HEK293 (cell line): ENCODE measurements around the gene TRAM2.

Source experiments
- CTCF ChIA-PET: fragments of 350-600 bp; formaldehyde crosslinking; extraction: SDS; loops from one replicate; lab custom pipeline; 2021; ENCODE audit warnings: antibody characterized with exemption; lab: Yijun Ruan, JAX
- POLR2A ChIA-PET: fragments of 300-600 bp; formaldehyde crosslinking; extraction: SDS; loops from one replicate; lab custom pipeline; 2020; ENCODE audit warnings: antibody characterized with exemption, inconsistent platforms; lab: Yijun Ruan, JAX
- H3K27ac ChIP-seq: fragments of 200-500 bp; sonication (Bioruptor generic); 2 replicates; pipeline ENCODE4 v1.5.1; 2014; ENCODE audit warnings: low read depth, low read length, control low read depth, inconsistent platforms; ENCODE audit errors: extremely low read depth
- H3K36me3 ChIP-seq, 2 experiments: fragments of 200-500 bp in 1 of 2; sonication (Bioruptor generic) in 1 of 2; 1 replicate in 1 of 2; 2 replicates in 1 of 2; pipeline ENCODE4 v1.5.1; 2014 to 2017; ENCODE audit warnings: inconsistent platforms in 2 of 2, low read length in 2 of 2; ENCODE audit not compliant: control insufficient read depth in 2 of 2, insufficient read depth in 1 of 2
- H3K4me1 ChIP-seq: fragments of 200-500 bp; sonication (Bioruptor generic); 2 replicates; pipeline ENCODE4 v1.5.1; 2014; ENCODE audit warnings: mild to moderate bottlenecking, low read length, inconsistent platforms; ENCODE audit not compliant: control insufficient read depth, insufficient read depth
- H3K4me3 ChIP-seq: 2 replicates; pipeline ENCODE4 v1.5.1; 2011; ENCODE audit warnings: low read depth, mild to moderate bottlenecking, control low read depth, low read length, moderate library complexity
- H3K9me3 ChIP-seq: fragments of 200-500 bp; sonication (Bioruptor generic); 2 replicates; pipeline ENCODE4 v1.5.1; 2014; ENCODE audit warnings: low read depth, low read length, inconsistent platforms; ENCODE audit not compliant: control insufficient read depth, insufficient read depth
- MYNN ChIP-seq: fragments of 450-650 bp; formaldehyde crosslinking; IDR thresholded peaks from 2 replicates; pipeline ENCODE4 v1.5.1; 2016; ENCODE audit warnings: missing biosample characterization, missing genetic modification characterization, borderline replicate concordance
- OSR2 ChIP-seq: fragments of 450-650 bp; formaldehyde crosslinking; IDR thresholded peaks from 2 replicates; pipeline ENCODE4 v1.5.1; 2016; ENCODE audit warnings: missing biosample characterization, missing genetic modification characterization
- SCRT2 ChIP-seq: fragments of 450-650 bp; formaldehyde crosslinking; IDR thresholded peaks from 2 replicates; pipeline ENCODE4 v1.5.1; 2016; ENCODE audit warnings: missing biosample characterization, missing genetic modification characterization
- SETDB1 ChIP-seq: IDR thresholded peaks from one replicate; pipeline ENCODE4 v1.6.1; 2017; ENCODE audit warnings: mild to moderate bottlenecking, low read length, moderate library complexity, mixed read lengths; ENCODE audit not compliant: insufficient read length
- ZBTB6 ChIP-seq: fragments of 450-650 bp; formaldehyde crosslinking; IDR thresholded peaks from 2 replicates; pipeline ENCODE4 v1.5.1; 2017; ENCODE audit warnings: missing biosample characterization, missing genetic modification characterization
- ZNF10 ChIP-seq: fragments of 450-650 bp; formaldehyde crosslinking; IDR thresholded peaks from 2 replicates; pipeline ENCODE4 v1.5.1; 2017; ENCODE audit warnings: missing biosample characterization, missing genetic modification characterization
- ZNF114 ChIP-seq: fragments of 450-650 bp; formaldehyde crosslinking; IDR thresholded peaks from 2 replicates; pipeline ENCODE4 v1.5.0; 2017; ENCODE audit warnings: missing biosample characterization, missing genetic modification characterization
- ZNF121 ChIP-seq: fragments of 450-650 bp; formaldehyde crosslinking; IDR thresholded peaks from 2 replicates; pipeline ENCODE4 v1.5.1; 2016; ENCODE audit warnings: missing biosample characterization, missing genetic modification characterization
- ZNF140 ChIP-seq: fragments of 450-650 bp; formaldehyde crosslinking; IDR thresholded peaks from 2 replicates; pipeline ENCODE4 v1.5.1; 2016; ENCODE audit warnings: missing biosample characterization, missing genetic modification characterization
- ZNF169 ChIP-seq: fragments of 450-650 bp; formaldehyde crosslinking; IDR thresholded peaks from 2 replicates; pipeline ENCODE4 v1.5.1; 2016; ENCODE audit warnings: missing biosample characterization, missing genetic modification characterization
- ZNF221 ChIP-seq: fragments of 450-650 bp; formaldehyde crosslinking; IDR thresholded peaks from 2 replicates; pipeline ENCODE4 v1.5.1; 2017; ENCODE audit warnings: missing biosample characterization, missing genetic modification characterization, borderline replicate concordance
- ZNF223 ChIP-seq: fragments of 450-650 bp; formaldehyde crosslinking; IDR thresholded peaks from 2 replicates; pipeline ENCODE4 v1.5.1; 2016; ENCODE audit warnings: missing biosample characterization, missing genetic modification characterization
- ZNF311 ChIP-seq: fragments of 450-650 bp; formaldehyde crosslinking; IDR thresholded peaks from 2 replicates; pipeline ENCODE4 v1.5.1; 2017; ENCODE audit warnings: missing biosample characterization, missing genetic modification characterization, borderline replicate concordance
- ZNF324 ChIP-seq: fragments of 450-650 bp; formaldehyde crosslinking; IDR thresholded peaks from 2 replicates; pipeline ENCODE4 v1.5.1; 2016; ENCODE audit warnings: missing biosample characterization, missing genetic modification characterization
- ZNF341 ChIP-seq: fragments of 450-650 bp; formaldehyde crosslinking; IDR thresholded peaks from 2 replicates; pipeline ENCODE4; 2016; ENCODE audit warnings: low read depth, missing biosample characterization, missing genetic modification characterization
- ZNF560 ChIP-seq: fragments of 450-650 bp; formaldehyde crosslinking; IDR thresholded peaks from 2 replicates; pipeline ENCODE4 v1.5.1; 2017; ENCODE audit warnings: missing biosample characterization, missing genetic modification characterization, borderline replicate concordance
- ZNF610 ChIP-seq: fragments of 450-650 bp; formaldehyde crosslinking; IDR thresholded peaks from 2 replicates; pipeline ENCODE4 v1.5.1; 2016; ENCODE audit warnings: missing biosample characterization, missing genetic modification characterization, borderline replicate concordance
- ZNF707 ChIP-seq: fragments of 450-650 bp; formaldehyde crosslinking; IDR thresholded peaks from 2 replicates; pipeline ENCODE4 v1.5.1; 2016; ENCODE audit warnings: missing biosample characterization, missing genetic modification characterization
- ZNF791 ChIP-seq: fragments of 450-650 bp; formaldehyde crosslinking; IDR thresholded peaks from 2 replicates; pipeline ENCODE4 v1.5.1; 2016; ENCODE audit warnings: missing biosample characterization, missing genetic modification characterization
- ZNF792 ChIP-seq: fragments of 450-650 bp; formaldehyde crosslinking; IDR thresholded peaks from 2 replicates; pipeline ENCODE4 v1.5.1; 2016; ENCODE audit warnings: missing biosample characterization, missing genetic modification characterization
- ZNF837 ChIP-seq: fragments of 450-650 bp; formaldehyde crosslinking; IDR thresholded peaks from 2 replicates; pipeline ENCODE4 v1.5.1; 2016; ENCODE audit warnings: missing biosample characterization, missing genetic modification characterization
- ZSCAN30 ChIP-seq: fragments of 450-650 bp; IDR thresholded peaks from 2 replicates; pipeline ENCODE4 v1.5.1; 2018; ENCODE audit warnings: missing biosample characterization, mild to moderate bottlenecking, missing genetic modification characterization, moderate library complexity
- TF ChIP-seq, protein P1 (sequence below): fragments of 450-650 bp; formaldehyde crosslinking; IDR thresholded peaks from 2 replicates; pipeline ENCODE4 v1.5.1; 2017; ENCODE audit warnings: missing biosample characterization, missing genetic modification characterization
- TF ChIP-seq, protein P2 (sequence below): sonication (generic); formaldehyde crosslinking; IDR thresholded peaks from 2 replicates; pipeline ENCODE4 v1.8.1; 2022; ENCODE audit warnings: mild to moderate bottlenecking, moderate library complexity, missing genetic modification reagents

The TRAM2 gene

DNA sequence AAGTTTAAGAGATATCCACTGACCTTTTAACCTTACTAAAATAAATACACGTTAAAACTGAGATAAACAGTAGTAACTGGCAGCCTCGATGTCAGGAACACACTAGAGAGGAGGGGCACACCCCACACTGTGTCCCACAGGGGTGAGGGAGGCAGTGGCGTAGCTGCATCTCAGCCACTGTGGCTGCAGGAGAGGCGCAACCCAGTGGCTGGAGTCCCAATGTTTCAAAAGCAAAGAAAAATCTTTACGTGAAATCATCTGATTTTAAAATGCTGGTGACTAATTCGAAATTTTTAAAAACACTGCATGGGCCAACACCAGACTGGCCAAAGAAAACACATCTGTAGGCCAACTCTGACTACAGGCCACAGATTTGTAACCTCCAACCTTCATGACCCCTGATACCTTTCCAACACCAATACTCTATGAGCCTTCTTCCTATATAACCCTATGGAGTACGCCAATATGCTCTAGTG, 54.7 kb downstream of the TRAM2 start:
- TF ChIP-seq ZNF311 (tag by site-specific recombination) (no peak), OSR2 (tag by site-specific recombination) (no peak), ZNF792 (no peak), ZNF341 (tag by site-specific recombination) (no peak), SCRT2 (no peak), ZNF791 (tag by site-specific recombination) (no peak)
- ChIA-PET CTCF (interaction anchor here (0.5 to 1.1 kb wide), 2 partner anchors 130 to 140 kb away, joined by 3 read pairs; no protein-coding TSS in a partner anchor), POLR2A (interaction anchor here (0.8 kb wide), 1 partner anchor 102 kb away, joined by 3 read pairs; the partner anchor contains the start of gene EFHC1)
- no peaks in the 10 kb centered on the region for H3K9me3 ChIP-seq
- H3K4me1 ChIP-seq = peaks cover 21% of the 10 kb centered on the region
- no peak overlapping the region for H3K4me3 ChIP-seq
- H3K36me3 ChIP-seq = no peaks in the 10 kb centered on the region
- no peak overlapping the region for H3K27ac ChIP-seq

- peaks cover 21% of the 10 kb centered on the region for H3K4me1 ChIP-seq
- H3K4me3 ChIP-seq = no peak overlapping the region
- peaks cover 0 to 2% of the 10 kb centered on the region in 2 experiments; a peak in 1 of 3 replicates for H3K36me3 ChIP-seq
- TF ChIP-seq ZNF10 (no peak), ZNF223 (tag by site-specific recombination) (no peak), ZNF169 (no peak), ZNF324 (no peak), ZNF140 (tag by site-specific recombination) (no peak), ZNF221 (no peak), ZNF114 (tag by site-specific recombination) (no peak), ZNF610 (tag by site-specific recombination) (no peak), ZNF707 (no peak), ZNF121 (tag by site-specific recombination) (no peak), ZSCAN30 (tag by site-specific recombination) (no peak), MYNN (tag by site-specific recombination) (no peak), ZNF837 (tag by site-specific recombination) (no peak), ZNF560 (no peak), ZBTB6 (tag by site-specific recombination) (no peak), SETDB1 (no peak)
- TF ChIP-seq, protein P1, sequence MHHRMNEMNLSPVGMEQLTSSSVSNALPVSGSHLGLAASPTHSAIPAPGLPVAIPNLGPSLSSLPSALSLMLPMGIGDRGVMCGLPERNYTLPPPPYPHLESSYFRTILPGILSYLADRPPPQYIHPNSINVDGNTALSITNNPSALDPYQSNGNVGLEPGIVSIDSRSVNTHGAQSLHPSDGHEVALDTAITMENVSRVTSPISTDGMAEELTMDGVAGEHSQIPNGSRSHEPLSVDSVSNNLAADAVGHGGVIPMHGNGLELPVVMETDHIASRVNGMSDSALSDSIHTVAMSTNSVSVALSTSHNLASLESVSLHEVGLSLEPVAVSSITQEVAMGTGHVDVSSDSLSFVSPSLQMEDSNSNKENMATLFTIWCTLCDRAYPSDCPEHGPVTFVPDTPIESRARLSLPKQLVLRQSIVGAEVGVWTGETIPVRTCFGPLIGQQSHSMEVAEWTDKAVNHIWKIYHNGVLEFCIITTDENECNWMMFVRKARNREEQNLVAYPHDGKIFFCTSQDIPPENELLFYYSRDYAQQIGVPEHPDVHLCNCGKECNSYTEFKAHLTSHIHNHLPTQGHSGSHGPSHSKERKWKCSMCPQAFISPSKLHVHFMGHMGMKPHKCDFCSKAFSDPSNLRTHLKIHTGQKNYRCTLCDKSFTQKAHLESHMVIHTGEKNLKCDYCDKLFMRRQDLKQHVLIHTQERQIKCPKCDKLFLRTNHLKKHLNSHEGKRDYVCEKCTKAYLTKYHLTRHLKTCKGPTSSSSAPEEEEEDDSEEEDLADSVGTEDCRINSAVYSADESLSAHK (tag by site-specific recombination) = no peak
- TF ChIP-seq, protein P2, sequence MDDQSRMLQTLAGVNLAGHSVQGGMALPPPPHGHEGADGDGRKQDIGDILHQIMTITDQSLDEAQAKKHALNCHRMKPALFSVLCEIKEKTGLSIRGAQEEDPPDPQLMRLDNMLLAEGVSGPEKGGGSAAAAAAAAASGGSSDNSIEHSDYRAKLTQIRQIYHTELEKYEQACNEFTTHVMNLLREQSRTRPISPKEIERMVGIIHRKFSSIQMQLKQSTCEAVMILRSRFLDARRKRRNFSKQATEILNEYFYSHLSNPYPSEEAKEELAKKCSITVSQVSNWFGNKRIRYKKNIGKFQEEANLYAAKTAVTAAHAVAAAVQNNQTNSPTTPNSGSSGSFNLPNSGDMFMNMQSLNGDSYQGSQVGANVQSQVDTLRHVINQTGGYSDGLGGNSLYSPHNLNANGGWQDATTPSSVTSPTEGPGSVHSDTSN (CRISPR knock-in tag) = no peak
- ChIA-PET POLR2A (no interaction called here), CTCF (no interaction called here)
- no peaks in the 10 kb centered on the region for H3K9me3 ChIP-seq
- no peak overlapping the region for H3K27ac ChIP-seq
Measured at GRCh38 chr6:52519618-52520017, 57.2 kb downstream of the TRAM2 start.
